Globus pallidus (tissue), 1 donor: ENCODE measurements around the gene RGS1.

Experiments used
- DNase-seq: peaks from one replicate; pipeline ENCODE4 v3.0.0-alpha.2; 2015; ENCODE audit warnings: low spot score

The RGS1 gene

DNA sequence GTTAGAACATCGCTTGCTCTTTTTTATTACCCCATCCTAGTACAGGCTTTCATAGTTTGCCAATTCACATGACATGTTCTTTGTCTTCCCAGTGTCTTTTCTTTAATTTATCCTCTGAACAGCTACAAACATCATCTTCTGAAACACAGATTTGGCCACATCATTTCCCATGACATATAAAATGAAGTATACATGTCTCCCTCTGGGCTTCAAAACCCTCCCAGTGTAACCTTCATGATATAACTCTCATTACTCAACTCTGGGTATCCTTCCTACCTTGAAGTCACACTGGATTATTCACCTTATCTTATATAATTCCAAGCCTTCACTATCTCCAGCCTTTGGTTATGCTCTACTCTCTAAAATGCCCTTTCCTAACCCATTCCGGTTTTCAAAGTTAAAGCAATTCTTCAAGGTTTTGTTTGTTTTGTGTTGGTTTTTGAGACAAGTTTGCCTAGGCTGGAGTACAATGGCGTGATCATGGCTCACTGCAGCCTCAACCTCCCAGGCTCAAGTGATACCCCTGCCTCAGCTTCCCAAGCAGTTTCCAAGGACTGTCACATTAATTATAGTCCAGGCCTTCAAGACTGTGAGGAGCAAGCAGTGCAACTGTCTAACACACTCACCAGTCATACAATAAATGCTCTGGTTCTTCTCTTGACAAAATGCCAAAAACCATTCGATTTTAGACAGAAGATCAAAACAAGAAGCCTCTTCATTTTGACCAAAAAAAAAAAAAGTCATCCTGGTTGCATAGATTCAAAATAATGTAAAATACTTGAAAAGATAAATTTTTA is 5.8 kb downstream of the RGS1 start:
- no peak for DNase-seq

DNA sequence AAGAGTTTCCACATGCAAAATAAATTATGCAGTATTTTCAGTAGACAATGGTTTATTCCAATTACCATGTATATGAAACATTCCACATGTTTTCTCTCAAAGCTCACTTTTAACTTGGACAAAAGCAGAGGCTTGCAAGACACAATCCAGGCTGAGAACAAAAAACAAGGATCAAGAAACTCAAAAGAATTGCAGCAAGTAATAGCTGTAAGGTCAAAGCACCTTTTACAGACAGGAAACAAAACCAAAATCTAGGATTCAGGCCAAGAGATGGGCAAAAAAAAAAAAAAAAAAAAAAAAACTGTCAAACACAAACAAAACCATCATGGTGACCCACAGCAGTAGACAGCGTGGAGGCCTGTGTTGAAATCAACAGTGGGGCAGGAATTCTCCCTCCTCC is 9.3 kb downstream of the RGS1 start:
- no peak for DNase-seq

DNA sequence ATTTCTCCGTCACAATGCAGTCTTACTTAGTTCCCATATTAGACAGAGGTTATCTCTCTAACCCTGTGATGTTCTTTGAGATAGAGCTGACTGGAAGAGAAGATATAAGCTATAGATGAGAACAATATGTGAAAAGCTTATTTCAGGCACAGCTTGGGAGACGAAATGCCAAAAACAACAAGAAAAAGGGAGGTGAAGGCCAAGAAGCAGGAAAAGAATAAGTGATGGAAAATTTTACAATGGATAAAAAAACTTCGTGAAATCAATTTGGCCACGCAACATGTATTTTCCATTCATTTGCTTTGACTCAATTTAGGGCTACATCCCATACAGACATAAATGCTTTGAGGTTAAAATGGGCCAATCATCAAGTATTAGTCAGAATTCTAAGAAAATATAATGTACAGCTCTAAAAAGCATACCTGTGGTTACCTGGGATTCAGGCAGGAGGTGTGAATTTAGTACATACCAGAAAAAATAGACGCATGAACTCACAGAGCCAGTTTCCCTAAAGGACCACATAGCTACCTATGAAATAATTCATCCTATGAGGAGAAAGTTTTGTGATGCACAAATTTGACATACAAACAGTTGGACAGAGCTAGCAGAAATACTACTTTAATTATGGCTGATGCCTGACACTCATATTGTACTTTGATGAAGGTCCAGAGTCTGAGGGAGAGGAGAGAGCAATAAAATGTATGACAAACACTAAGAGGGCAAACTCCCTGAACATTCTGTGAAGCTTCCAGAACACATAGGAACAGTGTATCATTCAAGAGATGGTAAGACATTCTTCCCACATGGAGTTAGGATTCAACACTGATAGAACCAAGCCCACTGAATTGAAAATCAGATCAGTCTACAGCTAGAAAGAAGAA is 12.1 kb downstream of the RGS1 start:
- DNase-seq: no peak

DNA sequence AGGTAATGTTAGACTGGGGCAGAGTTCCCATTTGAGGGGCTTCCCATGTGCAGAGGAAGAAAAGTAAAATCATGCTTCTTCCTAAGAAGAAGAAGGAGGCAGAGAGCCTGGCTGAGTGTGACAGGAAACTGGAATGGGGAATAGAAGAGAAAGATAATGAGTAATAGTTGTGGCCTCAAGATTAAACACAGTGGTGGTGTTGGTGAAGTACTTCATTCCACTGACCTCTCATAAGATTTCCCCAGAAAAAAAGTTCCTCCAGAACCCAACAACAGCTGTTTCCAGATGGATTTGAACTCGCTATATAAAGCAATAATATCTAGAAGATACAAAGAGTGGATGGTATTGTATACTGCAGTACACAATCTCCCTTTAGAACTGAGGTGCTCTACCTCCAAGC is 13.0 kb downstream of the RGS1 start:
- DNase-seq: no peak

DNA sequence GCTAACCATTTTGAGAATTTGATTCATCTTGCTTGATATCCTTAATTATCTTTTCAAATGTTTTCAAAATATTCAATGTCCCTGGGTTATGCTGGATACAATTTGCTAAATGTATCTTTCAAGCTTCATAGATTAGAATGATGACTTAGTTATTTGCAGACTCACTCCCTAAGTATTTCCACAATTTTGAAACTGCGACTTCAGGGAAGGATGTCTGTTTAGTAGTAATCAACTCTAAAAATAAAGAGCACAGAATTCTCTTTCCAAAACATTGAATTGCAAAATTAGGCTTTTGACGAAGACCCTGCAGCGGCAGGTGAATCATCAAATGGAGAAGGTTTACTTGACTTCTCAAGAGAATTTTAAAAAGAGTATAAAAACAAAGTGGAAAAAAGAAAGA is 14.2 kb downstream of the RGS1 start:
- no peak for DNase-seq

- no peak for DNase-seq
Observed at GRCh38 chr1:192592517-192592916, 16.9 kb downstream of the RGS1 start.

DNA sequence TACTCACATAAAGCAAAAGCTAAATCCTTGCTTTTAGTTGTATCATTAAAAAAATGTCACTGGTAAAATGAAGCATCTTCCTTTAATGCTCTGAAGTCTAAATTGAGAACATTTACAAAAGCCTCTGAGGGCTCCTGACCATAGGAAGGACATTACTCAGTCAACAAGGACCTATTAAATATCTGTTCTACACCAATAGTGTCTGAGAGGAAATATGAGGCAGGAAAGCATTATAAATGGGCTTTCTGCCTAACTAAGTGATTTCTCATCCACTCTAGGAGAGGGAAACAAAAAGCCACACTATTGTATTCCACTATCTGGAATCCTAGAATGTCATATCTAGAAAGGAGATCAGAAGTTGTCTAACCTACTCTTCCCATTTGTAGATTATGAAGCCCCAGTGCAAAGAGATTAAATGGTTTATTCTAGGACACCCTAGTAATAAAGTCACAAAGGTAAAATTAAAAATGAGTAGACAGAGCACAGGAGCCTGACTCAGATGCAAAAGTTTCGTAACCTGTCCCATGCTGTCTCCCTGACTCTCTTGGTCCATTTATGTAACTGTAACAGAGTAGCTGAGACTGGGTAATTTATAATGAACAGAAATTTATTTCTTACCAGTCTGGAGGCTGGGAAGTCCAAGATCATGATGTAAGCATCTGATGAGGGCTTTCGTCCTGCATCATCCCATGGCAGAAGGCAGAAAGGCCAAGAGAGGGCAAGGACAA is 17.6 kb downstream of the RGS1 start:
- no peak for DNase-seq

DNA sequence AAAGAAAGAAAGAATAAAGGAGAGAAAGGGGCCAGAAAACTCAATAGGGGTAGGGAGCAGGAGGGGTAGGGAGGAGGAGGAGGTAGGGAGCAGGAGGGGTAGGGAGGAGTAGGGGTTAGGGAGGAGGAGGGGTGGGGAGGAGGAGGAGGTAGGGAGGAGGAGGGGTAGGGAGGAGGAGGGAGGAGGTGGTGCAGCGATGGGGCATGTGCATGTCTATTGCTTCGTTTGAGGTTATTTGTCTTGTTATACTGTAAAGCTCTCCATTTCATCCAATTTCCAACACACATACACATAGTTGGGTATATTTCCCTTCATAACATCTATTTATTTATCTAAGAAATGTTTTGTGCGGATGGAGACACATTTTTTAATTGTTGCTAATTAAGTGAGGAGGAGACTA is 19.7 kb downstream of the RGS1 start:
- DNase-seq: no peak

GRCh38 chr1:192598589-192598988 is 23.0 kb downstream of the RGS1 start:
- DNase-seq: no peak

DNA sequence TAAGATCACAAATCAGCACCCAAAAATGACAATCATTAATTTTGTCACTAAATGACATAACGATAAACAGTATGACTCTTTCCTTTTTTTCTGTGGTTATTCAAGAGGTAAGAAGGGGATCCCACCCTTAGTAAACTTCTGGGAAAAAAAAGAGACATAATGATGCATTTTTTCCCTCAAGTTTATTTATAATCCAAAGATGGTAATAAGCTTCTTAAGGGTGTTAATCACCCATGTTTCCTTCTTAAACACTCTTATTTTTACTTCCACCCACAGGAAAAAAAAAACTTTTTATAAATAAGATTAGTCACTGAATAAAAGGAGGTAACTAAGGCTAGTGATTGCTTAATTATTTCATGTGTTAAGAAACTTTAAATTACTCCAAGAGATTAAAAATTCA is 24.7 kb downstream of the RGS1 start:
- no peak for DNase-seq

GRCh38 chr1:192601143-192601542 is 25.6 kb downstream of the RGS1 start:
- DNase-seq: no peak

DNA sequence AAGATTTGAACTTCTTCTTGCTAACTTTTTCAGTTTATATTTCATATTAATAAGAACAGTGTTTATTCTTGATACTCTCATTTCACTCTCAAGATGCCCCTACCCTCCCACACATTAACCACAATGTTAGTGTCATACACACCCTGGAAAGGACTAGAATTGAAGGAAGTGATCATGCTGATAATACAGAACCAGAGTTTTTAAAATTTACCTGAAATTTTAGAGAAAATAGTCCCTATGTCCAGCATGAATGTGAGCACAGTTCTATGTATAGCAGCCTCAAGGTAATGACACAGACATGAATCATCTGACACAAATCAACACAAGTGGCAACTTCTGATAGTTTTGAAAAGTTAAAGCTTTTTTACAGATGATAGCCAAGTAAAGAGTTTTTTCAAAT is 26.0 kb downstream of the RGS1 start:
- DNase-seq: no peak

- DNase-seq: no peak
Observed at GRCh38 chr1:192602757-192603156, 27.2 kb downstream of the RGS1 start.

DNA sequence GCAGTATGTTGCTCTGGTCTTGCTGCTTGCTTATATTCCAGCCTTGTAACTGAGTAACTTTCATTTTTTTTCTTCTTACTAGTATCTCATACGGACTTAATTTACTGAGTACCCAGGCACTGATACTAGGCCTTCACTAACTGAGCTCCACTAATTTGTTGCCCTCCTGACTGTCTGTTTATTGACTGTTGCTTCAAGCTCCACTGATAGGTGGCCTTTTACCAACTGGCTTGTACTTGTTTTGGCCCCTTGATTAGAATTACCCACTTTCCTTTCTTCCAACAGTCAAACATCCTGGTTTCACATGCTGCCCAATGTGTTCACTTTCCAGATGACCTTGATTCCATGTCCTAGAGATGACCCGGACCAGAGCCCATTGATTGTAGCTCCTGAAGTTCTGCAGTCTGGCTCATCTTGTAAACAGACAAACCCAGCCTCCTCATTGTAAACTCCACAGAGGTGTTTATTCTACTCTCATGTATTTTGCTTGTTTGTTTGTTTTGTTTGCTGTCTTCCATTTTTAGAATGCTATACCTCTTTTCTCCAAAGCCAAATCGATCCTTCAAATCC is 27.7 kb downstream of the RGS1 start:
- DNase-seq: no peak

- no peak for DNase-seq
Observed at GRCh38 chr1:192604979-192605620, 29.5 kb downstream of the RGS1 start.

DNA sequence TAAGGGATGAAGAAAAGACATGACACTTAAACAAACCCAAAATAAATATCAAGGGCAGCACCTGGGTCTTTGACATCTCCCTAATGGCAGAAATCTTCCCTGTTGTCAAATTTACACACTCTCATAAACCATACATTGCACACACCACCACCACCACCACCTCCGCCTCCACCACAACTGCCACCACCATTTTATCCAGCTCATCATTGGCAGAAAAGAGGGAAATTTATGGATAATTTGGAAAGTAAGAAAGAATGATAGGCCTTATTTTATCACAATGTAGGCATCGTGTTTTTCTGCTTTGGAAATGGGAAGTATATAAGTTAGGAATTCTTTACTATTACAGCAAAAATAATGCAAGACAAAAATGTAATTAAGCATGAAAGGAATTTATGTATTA is 33.1 kb downstream of the RGS1 start:
- DNase-seq: no peak

GRCh38 chr1:192609110-192610079 is 33.8 kb downstream of the RGS1 start:
- peak; percentile 47 for DNase-seq

DNA sequence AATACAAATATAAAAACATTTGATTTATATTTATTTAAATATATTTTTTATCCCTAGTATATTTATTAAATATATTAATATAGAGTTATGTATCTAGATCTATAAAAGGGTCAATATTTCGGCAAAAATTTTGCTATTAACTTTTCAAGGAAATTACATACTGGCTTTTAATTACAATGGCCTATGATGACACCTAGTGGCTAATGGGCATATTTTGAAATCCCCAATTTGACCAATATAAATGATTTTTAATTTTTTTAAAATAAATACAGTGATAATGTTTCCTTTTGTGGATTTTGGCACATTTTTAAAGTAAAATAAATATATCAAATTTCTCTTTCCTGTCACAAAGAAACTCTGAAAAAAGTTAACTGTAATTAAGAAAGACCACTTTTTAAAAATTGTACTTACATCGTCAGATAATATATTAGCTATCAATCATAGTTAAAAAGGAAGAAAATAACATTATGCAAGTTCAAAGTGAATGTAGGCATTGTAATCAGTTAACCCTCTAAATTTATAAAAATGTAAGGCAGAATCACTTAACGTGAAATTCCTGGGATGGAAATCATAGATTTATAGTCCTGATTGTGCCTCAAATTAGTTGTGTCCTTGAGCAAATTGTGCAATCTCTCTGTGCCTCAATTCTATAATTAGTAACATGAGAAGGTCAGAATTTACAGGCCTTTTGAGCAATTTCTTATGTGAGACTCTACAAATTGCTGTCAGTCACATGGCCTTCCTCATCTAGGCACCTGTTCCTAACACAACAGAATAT is 34.7 kb downstream of the RGS1 start:
- DNase-seq: no peak

DNA sequence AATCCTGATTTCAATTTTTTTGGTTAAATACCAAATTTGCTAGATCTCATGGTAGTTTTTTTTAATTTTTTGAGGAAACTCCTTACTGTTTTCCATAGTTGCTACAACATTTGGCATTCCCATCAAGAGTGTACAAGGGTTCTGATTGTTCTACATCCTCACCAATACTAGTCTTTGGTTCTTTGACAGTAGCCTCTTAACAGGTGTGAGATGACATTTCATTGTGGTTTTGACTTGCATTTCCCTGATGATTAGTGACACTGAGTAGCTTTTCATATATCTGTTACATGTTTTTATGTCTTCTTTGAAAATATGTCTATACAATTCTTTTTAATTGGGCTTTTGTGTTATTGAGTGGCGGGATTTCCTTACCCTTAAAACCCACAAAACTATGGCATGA is 39.5 kb downstream of the RGS1 start:
- DNase-seq: no peak
